HL-60 (cell line): ENCODE data around the gene NAPB.

Experiments
- DNase-seq, 2 experiments: peaks; one replicate each; pipeline ENCODE4 v3.0.0-alpha.2; 2010 to 2020; ENCODE audit warnings: low read depth in 1 of 2, low spot score in 1 of 2
- H3K27ac ChIP-seq: fragments of 250-450 bp; sonication (Bioruptor Pico); replicated peaks from 2 replicates; pipeline ENCODE4 v1.5.1; 2020; ENCODE audit warnings: mild to moderate bottlenecking, moderate library complexity
- H3K27me3 ChIP-seq: fragments of 250-450 bp; sonication (Bioruptor Pico); 2 replicates; pipeline ENCODE4 v1.5.1; 2021; ENCODE audit warnings: mild to moderate bottlenecking, moderate library complexity; ENCODE audit not compliant: insufficient read depth, poor library complexity, severe bottlenecking
- H3K4me3 ChIP-seq: replicated peaks from 2 replicates; pipeline ENCODE4 v1.5.1; 2011; ENCODE audit warnings: mild to moderate bottlenecking, control low read depth, low read length; ENCODE audit not compliant: insufficient read depth
- CTCF ChIP-seq: IDR thresholded peaks from one replicate; pipeline ENCODE4 v1.5.1; 2011; ENCODE audit warnings: low read length, control low read depth, inconsistent platforms; ENCODE audit not compliant: insufficient read depth
- GABPA ChIP-seq: IDR thresholded peaks from 2 replicates; pipeline ENCODE4 v1.6.1; 2012; ENCODE audit warnings: low read depth
- POLR2AphosphoS5 ChIP-seq: IDR thresholded peaks from 2 replicates; pipeline ENCODE4 v1.6.1; 2012; ENCODE audit warnings: low read depth
- REST ChIP-seq: IDR thresholded peaks from 2 replicates; pipeline ENCODE4 v1.6.1; 2012; ENCODE audit warnings: low read depth; ENCODE audit not compliant: insufficient replicate concordance
- SPI1 ChIP-seq: IDR thresholded peaks from 2 replicates; pipeline ENCODE4 v1.6.1; 2012; ENCODE audit warnings: low read depth, mild to moderate bottlenecking, borderline replicate concordance

Gene NAPB

GRCh38 chr20:23340524-23340923, 80.8 kb downstream of the NAPB start:
- Histone ChIP-seq H3K4me3 (no peak overlapping the region), H3K27ac (no peak overlapping the region), H3K27me3 (no peaks in the 10 kb centered on the region)
- DNase-seq = peak in 1 of 2 experiments; percentile 76
- TF ChIP-seq CTCF (peak; percentile 49), GABPA (no peak)

- no peaks in the 10 kb centered on the region for H3K27me3 ChIP-seq
- TF ChIP-seq POLR2AphosphoS5 (no peak), SPI1 (no peak), REST (no peak), GABPA (no peak), CTCF (no peak)
- DNase-seq = no peak
- H3K27ac ChIP-seq = no peak overlapping the region
- H3K4me3 ChIP-seq = no peak overlapping the region
Measured at GRCh38 chr20:23339986-23340385, 81.3 kb downstream of the NAPB start.

- Histone ChIP-seq H3K27me3 (no peaks in the 10 kb centered on the region), H3K27ac (no peak overlapping the region), H3K4me3 (no peak overlapping the region)
- no peak for DNase-seq
- TF ChIP-seq REST = no peak
- TF ChIP-seq SPI1 = no peak
- TF ChIP-seq POLR2AphosphoS5 = no peak
Measured at GRCh38 chr20:23337312-23337711, 84.0 kb downstream of the NAPB start.

GRCh38 chr20:23336476-23336875, 84.8 kb downstream of the NAPB start:
- TF ChIP-seq GABPA (no peak), REST (no peak), CTCF (no peak), SPI1 (no peak), POLR2AphosphoS5 (no peak)

More at GRCh38 chr20:23336476-23336875, 84.8 kb downstream of the NAPB start:
- no peaks in the 10 kb centered on the region for H3K27me3 ChIP-seq
- no peak overlapping the region for H3K27ac ChIP-seq
- no peak for DNase-seq
- no peak overlapping the region for H3K4me3 ChIP-seq
